IMR-90 (cell line): ENCODE data around the gene MCUB.

Experiments
- BHLHE40 ChIP-seq: fragments of 150-350 bp; IDR thresholded peaks from 2 replicates; pipeline ENCODE4 v1.6.1; 2016; ENCODE audit warnings: mild to moderate bottlenecking, low read depth, low read length
- CTCF ChIP-seq: conservative IDR thresholded peaks from 2 replicates; pipeline ENCODE4 v1.5.1; 2012; ENCODE audit warnings: mild to moderate bottlenecking, low read depth, low read length, improper control_type of control experiment
- MAFK ChIP-seq: IDR thresholded peaks from 2 replicates; pipeline ENCODE4 v1.6.1; 2012; ENCODE audit warnings: low read depth, low read length, improper control_type of control experiment
- MAZ ChIP-seq: IDR thresholded peaks from 2 replicates; pipeline ENCODE4 v1.6.1; 2012; ENCODE audit warnings: low read depth, mild to moderate bottlenecking, low read length, improper control_type of control experiment, moderate library complexity, borderline replicate concordance
- POLR2A ChIP-seq: IDR thresholded peaks from 2 replicates; pipeline ENCODE4 v1.6.1; 2012; ENCODE audit warnings: mild to moderate bottlenecking, low read depth, low read length
- RAD21 ChIP-seq: IDR thresholded peaks from 2 replicates; pipeline ENCODE4 v1.6.1; 2012; ENCODE audit warnings: low read length, improper control_type of control experiment
- RFX5 ChIP-seq: IDR thresholded peaks from 2 replicates; pipeline ENCODE4 v1.8.0; 2012; ENCODE audit warnings: low read depth, mild to moderate bottlenecking, low read length, moderate library complexity
- SMC3 ChIP-seq: fragments of 150-350 bp; IDR thresholded peaks from 2 replicates; pipeline ENCODE4 v1.6.1; 2016; ENCODE audit warnings: low read depth, mild to moderate bottlenecking, antibody characterized with exemption, low read length, moderate library complexity

GRCh38 chr4:109576462-109576861 is 16.4 kb downstream of the MCUB start:
- TF ChIP-seq CTCF (no peak), POLR2A (no peak), SMC3 (no peak), RFX5 (no peak), RAD21 (no peak), MAFK (no peak), MAZ (no peak), BHLHE40 (no peak)
